ENCODE measurements around the gene ILRUN. TPM values are rescaled to one million over a fixed set of nuclear protein-coding genes. Genes with fewer than 3 reads are reported as not detected.
"Not testable (repeated sequence)": the region's sequence is repeated elsewhere in the genome, so short reads cannot be mapped to it uniquely, and the experiment has no call there.

The ILRUN gene
- total and polyA plus RNA-seq, 2 experiments from 2014 or later, result 8.4 to 32.6 TPM

- H3K27ac ChIP-seq, result peak overlapping the region; percentile 88
- H3K9me2 ChIP-seq (ENCODE audit: insufficient read depth), result no peaks in the 10 kb centered on the region
- no peaks in the 10 kb centered on the region for H3K9me3 ChIP-seq (ENCODE audit: low read depth)
- H3K4me2 ChIP-seq (ENCODE audit: unreplicated experiment), result no peak overlapping the region
- no peaks in the 10 kb centered on the region for H3K27me3 ChIP-seq (replicated peaks; ENCODE audit: insufficient read depth)
- H3K79me2 ChIP-seq (ENCODE audit: insufficient read depth), result peaks cover 99% of the 10 kb centered on the region
- TF ChIP-seq EZH2 (IDR thresholded peaks at IDR 0.05; ENCODE audit: insufficient read depth, poor library complexity, severe bottlenecking) (no peak), EZH2phosphoT487 (IDR thresholded peaks at IDR 0.05; ENCODE audit: insufficient read depth, low read depth) (no peak)
- peaks cover 19% of the 10 kb centered on the region for H3K4me1 ChIP-seq (ENCODE audit: insufficient read depth)
- no peak overlapping the region for H2AFZ ChIP-seq
- H3K9ac ChIP-seq, result no peak overlapping the region
- H4K20me1 ChIP-seq (ENCODE audit: insufficient read depth), result no peaks in the 10 kb centered on the region
- no peak overlapping the region for H3K4me3 ChIP-seq
- peaks cover 24% of the 10 kb centered on the region for H3F3A ChIP-seq (ENCODE audit: insufficient read depth)
- H3K36me3 ChIP-seq (ENCODE audit: low read depth), result no peaks in the 10 kb centered on the region
- WGBS, 2 experiments (ENCODE audit: low coverage in 1 of 2, low lambda C conversion rate in 2 of 2, missing lambda C conversion rate in 2 of 2), result 97 to 98% methylated on average over 3 of the region's 3 CpGs
- in situ Hi-C loops (cut with MboI), result no loop called here
- no peak for DNase-seq
Measured at GRCh38 chr6:34672657-34673043, 23.9 kb downstream of the ILRUN start.

- 90 to 91% methylated on average over 8 of the region's 8 CpGs for WGBS, 2 experiments (ENCODE audit: low coverage in 1 of 2, low lambda C conversion rate in 2 of 2, missing lambda C conversion rate in 2 of 2)
- H3K27me3 ChIP-seq (replicated peaks; ENCODE audit: insufficient read depth), result no peaks in the 10 kb centered on the region
- H3K4me3 ChIP-seq, result peak overlapping the region; percentile 31; the same call in 1 of the 2 replicates
- in situ Hi-C loops (cut with MboI), result no loop called here
- peak; percentile 82 for DNase-seq
- H3F3A ChIP-seq (ENCODE audit: insufficient read depth), result peaks cover 27% of the 10 kb centered on the region
- H3K4me1 ChIP-seq (ENCODE audit: insufficient read depth), result peaks cover 19% of the 10 kb centered on the region
- no peak for TF ChIP-seq EZH2 (IDR thresholded peaks at IDR 0.05; ENCODE audit: insufficient read depth, poor library complexity, severe bottlenecking)
- no peak for TF ChIP-seq EZH2phosphoT487 (IDR thresholded peaks at IDR 0.05; ENCODE audit: insufficient read depth, low read depth)
- H4K20me1 ChIP-seq (ENCODE audit: insufficient read depth), result no peaks in the 10 kb centered on the region
- H2AFZ ChIP-seq, result peak overlapping the region; percentile 34; the same call in 1 of the 2 replicates
- H3K27ac ChIP-seq, result peak overlapping the region; percentile 88
- no peaks in the 10 kb centered on the region for H3K9me3 ChIP-seq (ENCODE audit: low read depth)
- no peaks in the 10 kb centered on the region for H3K36me3 ChIP-seq (ENCODE audit: low read depth)
- peak overlapping the region; percentile 43 for H3K4me2 ChIP-seq (ENCODE audit: unreplicated experiment)
- H3K9me2 ChIP-seq (ENCODE audit: insufficient read depth), result no peaks in the 10 kb centered on the region
- peaks cover 99% of the 10 kb centered on the region for H3K79me2 ChIP-seq (ENCODE audit: insufficient read depth)
- H3K9ac ChIP-seq, result peak overlapping the region; percentile 61
Measured at GRCh38 chr6:34671801-34672656, 24.5 kb downstream of the ILRUN start.

DNA sequence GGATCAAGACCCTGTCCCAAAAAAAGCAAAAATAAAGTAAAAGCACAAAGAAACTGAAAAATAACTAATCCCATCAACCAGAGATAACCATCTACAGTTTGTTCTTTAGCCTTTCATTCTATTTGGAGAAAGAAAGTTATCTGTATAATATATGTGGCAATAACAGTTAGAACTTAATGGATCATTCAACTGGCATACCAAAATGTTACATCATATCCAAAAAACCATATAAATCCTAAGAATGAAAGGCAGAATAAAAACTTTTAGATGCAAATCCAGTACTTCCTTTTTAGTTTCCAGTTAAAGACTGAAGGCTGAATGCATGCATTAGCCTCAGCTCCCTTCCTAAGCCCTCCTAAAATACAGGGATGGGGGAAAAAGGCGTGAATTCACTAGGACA lies 25.2 kb downstream of the ILRUN start:
- Histone ChIP-seq H3K4me3 (peak overlapping the region; percentile 31; the same call in 1 of the 2 replicates), H3K36me3 (ENCODE audit: low read depth) (no peaks in the 10 kb centered on the region), H3K4me1 (ENCODE audit: insufficient read depth) (peaks cover 22% of the 10 kb centered on the region), H3K79me2 (ENCODE audit: insufficient read depth) (peaks cover 99% of the 10 kb centered on the region), H3K9ac (peak overlapping the region; percentile 61), H3K9me2 (ENCODE audit: insufficient read depth) (no peaks in the 10 kb centered on the region), H3K9me3 (ENCODE audit: low read depth) (no peaks in the 10 kb centered on the region), H2AFZ (peak overlapping the region; percentile 34; the same call in 1 of the 2 replicates), H3K27ac (peak overlapping the region; percentile 88), H4K20me1 (ENCODE audit: insufficient read depth) (no peaks in the 10 kb centered on the region), H3K27me3 (replicated peaks; ENCODE audit: insufficient read depth) (no peaks in the 10 kb centered on the region), H3K4me2 (ENCODE audit: unreplicated experiment) (peak overlapping the region; percentile 43), H3F3A (ENCODE audit: insufficient read depth) (peaks cover 34% of the 10 kb centered on the region)
- WGBS, 2 experiments (ENCODE audit: low coverage in 1 of 2, low lambda C conversion rate in 2 of 2, missing lambda C conversion rate in 2 of 2), result 39 to 50% methylated on average over 1 of the region's 1 CpG
- TF ChIP-seq EZH2phosphoT487 (IDR thresholded peaks at IDR 0.05; ENCODE audit: insufficient read depth, low read depth), result no peak
- TF ChIP-seq EZH2 (IDR thresholded peaks at IDR 0.05; ENCODE audit: insufficient read depth, poor library complexity, severe bottlenecking), result no peak
- in situ Hi-C loops (cut with MboI), result no loop called here
- DNase-seq, result peak; percentile 46

- H3K27ac ChIP-seq; DNase-seq; H3K4me2 ChIP-seq (ENCODE audit: unreplicated experiment); H3K27me3 ChIP-seq (replicated peaks; ENCODE audit: insufficient read depth); in situ Hi-C loops (cut with MboI); H3K4me3 ChIP-seq; H2AFZ ChIP-seq; H3K36me3 ChIP-seq (ENCODE audit: low read depth); H4K20me1 ChIP-seq (ENCODE audit: insufficient read depth); H3K9me2 ChIP-seq (ENCODE audit: insufficient read depth); H3K9me3 ChIP-seq (ENCODE audit: low read depth); H3K9ac ChIP-seq: not testable (repeated sequence)
- H3K79me2 ChIP-seq (ENCODE audit: insufficient read depth), result peaks cover 99% of the 10 kb centered on the region
- H3K4me1 ChIP-seq (ENCODE audit: insufficient read depth), result peaks cover 39% of the 10 kb centered on the region
- WGBS, 2 experiments (ENCODE audit: low coverage in 1 of 2, low lambda C conversion rate in 2 of 2, missing lambda C conversion rate in 2 of 2), result 97 to 100% methylated on average over 5 of the region's 5 CpGs
- peaks cover 42% of the 10 kb centered on the region for H3F3A ChIP-seq (ENCODE audit: insufficient read depth)
Measured at GRCh38 chr6:34668799-34669198, 27.8 kb downstream of the ILRUN start.

Data from GM23248 (cell line).